NCI-H774 (cell line): Measurements from ENCODE around the gene ENOPH1.
"Not testable (repeated sequence)": the region's sequence is repeated elsewhere in the genome, so short reads cannot be mapped to it uniquely, and the experiment has no call there.

Experiments used
- DNase-seq: peaks from one replicate; lab custom pipeline; 2025; lab: John Stamatoyannopoulos, UW

Gene ENOPH1

DNA sequence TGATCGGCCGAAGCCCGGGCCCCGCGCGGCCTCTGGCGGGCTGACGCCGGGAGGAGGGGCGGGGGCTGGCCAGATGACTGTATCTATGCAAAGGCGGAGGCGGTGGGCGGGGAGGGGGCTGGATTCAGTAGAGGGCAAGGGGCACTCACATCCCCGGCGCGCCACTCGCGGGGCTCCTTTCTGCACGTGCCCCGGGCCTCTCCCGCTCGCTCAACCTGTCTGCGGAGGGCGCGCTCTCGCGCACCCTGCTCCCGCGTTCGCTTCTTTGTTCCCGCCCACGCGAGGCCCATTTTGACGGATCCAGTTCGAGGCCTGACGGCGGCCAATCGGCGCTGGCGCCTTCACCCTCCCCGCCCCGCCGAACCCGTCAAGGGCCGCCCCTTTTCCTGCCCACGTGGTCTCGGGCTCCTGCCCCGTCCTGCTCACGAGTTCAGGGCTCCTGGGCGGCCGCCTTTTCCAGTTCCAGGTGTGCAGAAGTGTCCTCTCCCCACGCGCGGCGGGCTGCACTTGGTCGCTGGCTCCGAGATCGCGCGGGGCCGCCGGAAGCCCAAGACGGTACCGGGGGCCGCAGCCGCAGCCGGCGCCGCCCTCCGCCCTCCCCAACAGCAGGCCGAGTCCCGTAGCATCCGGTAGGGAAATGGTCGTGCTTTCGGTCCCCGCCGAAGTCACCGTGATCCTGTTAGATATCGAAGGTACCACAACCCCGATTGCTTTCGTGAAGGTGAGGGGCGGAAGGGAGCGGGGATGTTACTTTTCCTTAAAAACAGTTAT is at the start of gene ENOPH1, which contains the start of gene HNRNPDL:
ENOPH1 (plus strand) TSS at position 398 of the 771 bp plus-strand sequence; CDS start at position 638, 240 bp downstream.
HNRNPDL (minus strand) TSS at position 270 of the 771 bp plus-strand sequence. CDS start 772 bp downstream, outside the sequence.
- DNase-seq = peak; percentile 82

GRCh38 chr4:82380831-82381230 is 49.6 kb upstream of the ENOPH1 start:
- no peak for DNase-seq

- no peak for DNase-seq
Observed at GRCh38 chr4:82381235-82381634, 49.2 kb upstream of the ENOPH1 start.

DNA sequence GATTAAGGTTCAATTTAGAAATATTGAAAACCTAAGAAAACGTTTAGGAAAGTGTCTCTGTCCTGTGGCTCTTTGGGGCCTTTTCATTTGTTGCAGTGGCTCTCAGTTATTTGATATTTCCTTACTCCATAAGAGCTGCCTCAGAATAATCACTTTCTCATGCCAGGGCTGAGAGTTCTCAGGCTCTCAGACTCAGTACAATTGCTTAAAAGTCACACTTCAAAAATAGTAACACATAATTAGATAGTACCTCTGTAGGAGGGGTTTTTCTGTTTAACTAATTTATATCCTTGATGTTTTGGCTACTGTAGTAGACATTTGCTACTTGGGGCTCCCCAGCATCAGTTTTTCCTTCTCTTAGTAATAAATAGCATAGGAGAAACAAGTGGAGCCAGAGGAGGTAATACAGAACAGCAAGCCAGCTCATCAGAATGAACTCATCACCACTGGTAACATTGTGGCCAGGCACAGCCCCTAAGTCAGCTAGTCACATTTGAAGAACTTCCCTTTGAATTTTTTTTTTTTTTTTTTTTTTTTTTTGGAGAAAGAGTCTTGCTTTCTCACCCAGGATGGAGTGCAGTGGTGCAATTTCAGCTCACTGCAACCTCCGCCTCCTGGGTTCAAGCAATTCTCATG is 48.6 kb upstream of the ENOPH1 start:
- no peak for DNase-seq

- no peak for DNase-seq
Observed at GRCh38 chr4:82382751-82383150, 47.6 kb upstream of the ENOPH1 start.

- not testable (repeated sequence) for DNase-seq
Observed at GRCh38 chr4:82386312-82386711, 44.1 kb upstream of the ENOPH1 start.

GRCh38 chr4:82388405-82388804 is 42.0 kb upstream of the ENOPH1 start:
- DNase-seq = no peak

DNA sequence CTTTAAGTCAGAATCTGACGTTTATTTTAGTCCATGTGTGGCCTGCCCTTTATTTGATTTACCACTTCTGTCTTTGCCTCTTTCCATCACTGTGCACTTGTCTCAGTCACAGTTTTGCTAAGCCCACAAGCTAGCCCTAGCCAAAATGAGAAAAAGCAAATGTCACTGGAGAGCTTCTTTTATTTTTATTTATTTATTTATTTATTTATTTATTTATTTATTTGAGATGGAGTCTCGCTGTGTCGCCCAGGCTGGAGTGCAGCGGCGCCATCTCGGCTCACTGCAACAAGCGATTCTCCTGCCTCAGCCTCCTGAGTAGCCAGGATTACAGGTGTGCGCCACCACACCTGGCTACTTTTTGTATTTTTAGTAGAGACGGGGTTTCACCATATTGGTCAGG is 40.3 kb upstream of the ENOPH1 start:
- DNase-seq = not testable (repeated sequence)

DNA sequence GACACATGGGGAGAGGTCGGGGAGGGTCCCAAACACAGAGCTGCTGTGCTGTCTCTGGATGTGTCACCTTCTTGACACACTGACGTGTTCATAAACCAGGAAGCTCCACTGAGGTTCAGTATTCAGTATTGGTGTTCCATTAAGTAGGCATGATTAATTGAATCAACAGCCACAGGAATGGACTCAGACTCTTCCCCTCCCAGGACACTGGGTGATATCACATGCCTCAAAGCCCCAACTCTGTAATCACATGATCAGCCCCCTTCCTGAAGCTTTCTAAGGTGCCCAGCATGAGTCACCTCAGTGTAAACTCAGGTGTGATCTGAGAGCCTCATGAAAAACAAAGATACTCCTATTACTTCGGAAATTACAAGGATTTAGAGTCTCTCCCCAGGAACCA is 35.5 kb upstream of the ENOPH1 start:
- DNase-seq = no peak

DNA sequence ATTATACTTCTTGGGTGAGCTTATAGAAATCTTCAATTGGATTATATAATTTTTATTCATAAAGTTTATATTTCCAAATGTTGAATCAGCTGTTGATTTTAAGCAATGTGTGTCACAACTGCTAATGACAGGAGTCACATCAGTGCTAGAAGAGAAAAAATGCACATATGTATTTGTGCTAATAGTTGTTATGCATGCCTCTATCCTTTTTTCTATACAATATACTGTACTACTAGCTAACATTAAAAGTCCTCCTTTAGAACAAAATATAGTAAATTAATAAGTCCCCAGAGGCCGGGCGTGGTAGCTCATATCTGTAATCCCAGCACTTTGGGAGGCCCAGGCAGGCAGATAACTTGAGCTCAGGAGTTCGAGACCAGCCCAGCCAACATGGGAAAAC is 32.9 kb upstream of the ENOPH1 start:
- no peak for DNase-seq

- DNase-seq = no peak
Observed at GRCh38 chr4:82398263-82398662, 32.1 kb upstream of the ENOPH1 start.

DNA sequence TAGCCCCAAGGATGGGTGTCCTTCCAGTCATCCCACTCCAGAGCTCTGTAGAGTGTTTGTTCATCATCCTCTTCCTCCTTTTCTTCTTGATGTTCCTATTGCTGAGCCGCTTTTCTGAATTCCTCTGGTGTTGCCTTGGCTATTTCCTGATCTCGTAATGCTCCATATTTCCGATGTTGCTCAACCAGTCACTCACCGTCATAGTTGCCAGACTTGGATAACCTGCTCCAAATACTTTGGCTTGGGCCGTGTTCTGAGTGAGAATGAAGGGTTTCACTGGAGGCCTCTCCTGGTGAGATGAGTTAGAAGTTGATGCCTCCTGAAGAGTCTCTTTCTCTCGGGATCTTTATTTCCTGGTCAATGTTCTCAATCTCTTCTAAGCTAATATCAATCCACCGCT is 28.8 kb upstream of the ENOPH1 start:
- no peak for DNase-seq

DNA sequence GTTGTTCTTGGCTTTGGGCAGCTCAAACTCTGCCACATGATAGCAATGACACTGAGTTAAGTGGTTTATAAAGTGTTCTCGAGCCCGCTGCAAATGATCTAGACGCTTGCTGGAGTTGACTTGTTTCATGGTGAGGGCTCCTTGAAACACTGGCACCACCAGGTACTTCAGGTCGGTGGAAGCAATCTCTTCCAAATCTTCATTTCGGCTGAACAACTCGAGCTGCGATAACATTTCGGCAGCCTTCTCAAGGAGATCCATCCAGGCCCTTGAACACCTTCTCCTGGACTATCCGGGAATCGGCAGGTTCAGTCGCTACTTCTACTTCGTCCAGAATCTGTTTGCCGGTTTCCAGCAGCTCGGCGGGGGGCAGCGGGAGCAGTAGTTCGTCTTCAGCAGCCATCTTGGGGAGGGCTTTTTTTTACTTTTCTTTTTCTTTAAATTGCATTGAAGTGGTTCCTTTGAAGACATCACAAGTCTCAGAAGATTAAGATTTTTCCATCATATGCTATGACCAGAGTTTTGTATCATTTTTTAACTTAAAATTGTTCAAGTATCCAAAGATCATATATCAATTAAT is 28.1 kb upstream of the ENOPH1 start:
- no peak for DNase-seq

DNA sequence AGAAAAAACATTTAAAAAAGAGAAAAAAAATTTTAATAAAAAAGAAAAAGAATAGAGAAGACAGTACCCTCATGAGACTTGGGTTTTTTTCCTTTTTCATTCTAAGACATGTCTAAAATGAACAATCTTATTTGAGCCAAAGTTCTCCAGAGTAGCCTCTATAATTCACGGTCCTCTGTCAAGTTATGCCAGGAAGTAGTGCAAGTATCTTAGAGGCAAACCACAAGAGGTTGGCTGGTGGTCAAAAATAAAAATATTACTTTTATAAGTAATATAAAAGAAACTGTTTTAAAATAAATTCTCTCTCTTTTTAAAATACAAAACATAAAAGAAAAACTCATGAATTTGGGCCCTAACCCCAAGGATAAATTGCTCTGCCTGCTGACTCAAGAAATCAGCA is 26.7 kb upstream of the ENOPH1 start:
- DNase-seq = no peak

DNA sequence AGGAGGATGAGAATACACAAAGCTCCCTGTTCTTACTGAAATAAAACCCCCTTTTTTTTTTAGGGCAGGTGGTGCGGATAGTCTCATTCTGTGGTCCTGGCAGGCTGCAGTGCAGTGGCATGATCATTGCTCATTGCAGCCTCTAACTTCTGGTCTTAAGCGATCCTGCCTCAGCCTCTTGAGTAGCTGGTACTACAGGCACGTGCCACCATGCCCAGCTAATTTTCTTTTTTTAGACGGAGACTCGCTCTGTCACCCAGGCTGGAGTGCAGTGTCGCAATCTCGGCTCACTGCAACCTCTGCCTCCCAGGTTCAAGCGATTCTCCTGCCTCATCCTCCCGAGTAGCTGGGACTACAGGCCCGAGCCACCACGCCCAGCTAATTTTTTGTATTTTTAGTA is 15.3 kb upstream of the ENOPH1 start:
- DNase-seq = not testable (repeated sequence)

- no peak for DNase-seq
Observed at GRCh38 chr4:82415922-82416365, 14.4 kb upstream of the ENOPH1 start.

DNA sequence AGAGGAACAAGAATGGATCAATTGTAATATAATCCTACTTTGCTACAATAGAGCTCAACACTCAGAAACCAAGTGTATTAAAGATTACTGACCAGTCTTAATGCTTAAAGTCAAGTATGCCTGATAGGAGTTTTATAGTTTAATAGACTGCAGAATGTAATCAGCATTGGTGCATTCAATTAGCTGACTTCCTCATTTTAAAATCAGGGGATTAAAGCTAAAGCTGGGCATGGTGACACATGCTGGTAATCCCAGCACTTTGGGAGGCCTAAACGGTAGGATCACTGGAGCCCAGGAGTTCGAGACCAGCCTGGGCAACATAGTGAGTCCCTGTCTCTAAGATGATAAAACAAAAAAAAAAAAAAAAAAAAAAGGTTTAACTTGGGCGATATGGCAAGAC is 10.9 kb upstream of the ENOPH1 start:
- no peak for DNase-seq

DNA sequence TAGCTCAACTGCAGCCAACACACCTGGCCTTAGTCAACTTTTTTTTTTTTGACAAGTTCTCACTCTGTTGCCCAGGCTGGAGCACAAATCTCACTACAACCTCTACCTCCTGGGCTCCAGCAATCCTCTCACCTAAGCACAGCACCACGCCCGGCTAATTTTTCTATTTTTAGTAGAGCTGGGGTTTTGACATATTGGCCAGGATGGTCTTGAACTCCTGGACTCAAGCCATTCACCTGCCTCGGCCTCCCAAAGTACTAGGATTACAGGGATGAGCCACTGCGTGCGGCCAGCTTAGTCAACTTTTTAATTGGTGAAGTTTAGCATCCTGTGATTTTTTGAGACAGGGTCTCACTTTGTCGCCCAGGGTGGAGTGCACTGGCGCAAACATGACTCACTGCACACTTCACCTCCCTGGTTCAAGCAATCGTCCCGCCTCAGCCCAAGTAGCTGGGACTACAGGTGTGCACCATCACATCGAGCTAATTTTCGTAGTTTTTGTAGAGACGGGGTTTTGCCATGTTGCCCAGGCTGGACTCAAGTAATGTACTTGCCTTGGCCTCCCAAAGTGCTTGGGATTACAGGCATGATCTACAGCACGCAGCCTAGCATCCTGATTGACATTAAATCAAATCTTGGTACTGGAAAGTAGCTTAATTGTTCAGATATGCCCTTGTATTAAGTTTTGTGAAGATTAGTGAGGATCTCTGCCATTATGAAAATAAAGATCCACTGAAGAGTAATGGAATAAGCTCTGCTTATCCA is 8.4 kb upstream of the ENOPH1 start:
- no peak for DNase-seq

GRCh38 chr4:82422616-82423015 is 7.8 kb upstream of the ENOPH1 start:
- no peak for DNase-seq

DNA sequence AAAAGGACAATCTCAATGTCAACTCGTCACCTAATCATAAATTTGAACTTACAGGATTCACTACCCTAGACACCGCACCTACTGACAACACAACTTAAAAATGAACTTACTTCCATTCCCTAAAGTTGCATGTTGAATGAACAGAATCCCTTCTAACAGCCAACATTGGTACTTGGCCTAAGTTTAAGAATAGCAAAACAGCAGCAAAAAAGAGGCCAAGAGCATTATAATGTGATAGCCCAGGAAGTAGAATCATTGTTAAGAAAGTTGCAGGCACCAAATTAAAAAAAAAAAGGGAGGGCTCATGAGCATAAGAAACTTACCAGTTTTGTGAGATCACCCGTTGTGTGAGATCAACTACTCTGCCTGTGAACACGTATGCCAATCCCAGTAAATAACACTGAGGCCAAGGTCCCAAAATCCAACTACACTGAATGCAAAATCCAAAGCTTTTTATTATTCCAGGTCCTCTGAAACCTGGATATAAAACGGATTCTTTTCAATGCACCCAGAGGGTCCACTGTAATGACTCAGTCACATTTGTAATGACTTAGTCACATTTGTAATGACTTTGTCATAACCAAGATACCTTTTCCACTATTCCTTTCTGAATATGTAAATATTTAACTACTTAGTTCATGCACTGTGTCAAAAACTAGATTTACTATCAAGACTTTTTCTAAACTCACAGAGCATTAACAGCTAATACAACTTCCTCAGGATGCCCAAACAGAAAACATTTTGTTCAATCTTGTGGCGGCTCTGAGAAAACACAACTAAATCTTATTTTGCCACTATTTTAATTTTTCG is 6.9 kb upstream of the ENOPH1 start:
- no peak for DNase-seq

DNA sequence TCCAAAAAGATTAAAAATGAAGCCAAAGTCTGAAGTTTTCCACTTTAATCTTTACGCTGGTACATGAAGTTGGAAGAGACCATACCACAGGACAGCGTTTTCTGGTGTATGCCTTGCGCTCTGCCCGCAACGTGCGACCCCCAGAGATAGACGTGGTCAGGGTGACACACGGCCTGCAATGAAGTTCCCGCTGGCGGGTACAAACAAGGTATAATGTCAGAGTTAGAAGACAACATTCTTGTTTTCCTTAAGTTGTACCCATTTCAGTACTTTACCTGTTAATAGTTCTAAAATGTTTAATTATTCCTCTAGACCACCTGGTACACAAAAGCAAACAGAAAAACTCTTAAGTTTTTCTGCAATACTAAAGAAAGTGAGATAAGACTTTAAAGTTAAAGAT is 4.9 kb upstream of the ENOPH1 start:
- DNase-seq = no peak
